ENCODE results near the gene SGPL1. TPM values are rescaled to one million over a fixed set of nuclear protein-coding genes. Genes with fewer than 3 reads are reported as not detected.

Gene SGPL1
- total and polyA plus RNA-seq, 2 experiments from 2014 or later: 12.0 to 42.7 TPM

DNA sequence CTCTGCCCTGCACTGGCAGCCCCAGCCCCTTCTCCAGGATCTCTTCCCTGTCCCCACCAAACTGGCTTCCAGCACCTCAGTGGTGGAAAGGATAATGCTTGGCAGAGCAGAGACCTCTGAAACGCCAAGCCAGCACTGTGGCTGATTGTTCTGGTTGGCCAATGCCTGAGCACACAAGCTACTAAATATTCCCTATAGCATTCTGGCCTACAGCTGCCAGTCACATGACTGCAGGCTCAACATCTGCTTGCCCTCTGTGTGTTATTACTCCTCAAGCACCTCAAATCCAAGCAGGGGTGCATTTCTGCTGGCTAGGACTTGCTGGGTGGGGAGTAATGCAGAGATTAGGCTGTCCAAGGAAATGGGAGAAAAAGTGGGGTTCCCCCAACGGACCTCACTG lies 36.7 kb upstream of the SGPL1 start:
- no peak overlapping the region for H3K4me2 ChIP-seq
- no peak for ATAC-seq

More for the DNA sequence above, 36.7 kb upstream of the SGPL1 start:
- TF ChIP-seq NANOG (IDR thresholded peaks at IDR 0.05; ENCODE audit: borderline replicate concordance) (no peak), ZNF331 (CRISPR knock-in tag; IDR thresholded peaks at IDR 0.05; ENCODE audit: low read depth) (no peak), JUNB (IDR thresholded peaks at IDR 0.05; ENCODE audit: unreplicated experiment) (no peak), POLR2AphosphoS5 (IDR thresholded peaks at IDR 0.05; ENCODE audit: low read depth) (no peak), EZH2 (IDR thresholded peaks at IDR 0.05; ENCODE audit: low read depth, unreplicated experiment) (no peak), EZH2phosphoT487 (IDR thresholded peaks at IDR 0.05; ENCODE audit: unreplicated experiment) (no peak), STAT1 (IDR thresholded peaks at IDR 0.05; ENCODE audit: unreplicated experiment) (no peak), ZNF114 (CRISPR knock-in tag; IDR thresholded peaks at IDR 0.05) (no peak), CREB1 (CRISPR knock-in tag; IDR thresholded peaks at IDR 0.05; ENCODE audit: low read depth) (no peak)
- TF ChIP-seq, protein P1, sequence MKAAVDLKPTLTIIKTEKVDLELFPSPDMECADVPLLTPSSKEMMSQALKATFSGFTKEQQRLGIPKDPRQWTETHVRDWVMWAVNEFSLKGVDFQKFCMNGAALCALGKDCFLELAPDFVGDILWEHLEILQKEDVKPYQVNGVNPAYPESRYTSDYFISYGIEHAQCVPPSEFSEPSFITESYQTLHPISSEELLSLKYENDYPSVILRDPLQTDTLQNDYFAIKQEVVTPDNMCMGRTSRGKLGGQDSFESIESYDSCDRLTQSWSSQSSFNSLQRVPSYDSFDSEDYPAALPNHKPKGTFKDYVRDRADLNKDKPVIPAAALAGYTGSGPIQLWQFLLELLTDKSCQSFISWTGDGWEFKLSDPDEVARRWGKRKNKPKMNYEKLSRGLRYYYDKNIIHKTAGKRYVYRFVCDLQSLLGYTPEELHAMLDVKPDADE (IDR thresholded peaks at IDR 0.05): no peak
- TF ChIP-seq, protein P2, sequence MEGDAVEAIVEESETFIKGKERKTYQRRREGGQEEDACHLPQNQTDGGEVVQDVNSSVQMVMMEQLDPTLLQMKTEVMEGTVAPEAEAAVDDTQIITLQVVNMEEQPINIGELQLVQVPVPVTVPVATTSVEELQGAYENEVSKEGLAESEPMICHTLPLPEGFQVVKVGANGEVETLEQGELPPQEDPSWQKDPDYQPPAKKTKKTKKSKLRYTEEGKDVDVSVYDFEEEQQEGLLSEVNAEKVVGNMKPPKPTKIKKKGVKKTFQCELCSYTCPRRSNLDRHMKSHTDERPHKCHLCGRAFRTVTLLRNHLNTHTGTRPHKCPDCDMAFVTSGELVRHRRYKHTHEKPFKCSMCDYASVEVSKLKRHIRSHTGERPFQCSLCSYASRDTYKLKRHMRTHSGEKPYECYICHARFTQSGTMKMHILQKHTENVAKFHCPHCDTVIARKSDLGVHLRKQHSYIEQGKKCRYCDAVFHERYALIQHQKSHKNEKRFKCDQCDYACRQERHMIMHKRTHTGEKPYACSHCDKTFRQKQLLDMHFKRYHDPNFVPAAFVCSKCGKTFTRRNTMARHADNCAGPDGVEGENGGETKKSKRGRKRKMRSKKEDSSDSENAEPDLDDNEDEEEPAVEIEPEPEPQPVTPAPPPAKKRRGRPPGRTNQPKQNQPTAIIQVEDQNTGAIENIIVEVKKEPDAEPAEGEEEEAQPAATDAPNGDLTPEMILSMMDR (conservative IDR thresholded peaks at IDR 0.05; ENCODE audit: low read depth in 2 of 2): no peak
- TF ChIP-seq, protein P3, sequence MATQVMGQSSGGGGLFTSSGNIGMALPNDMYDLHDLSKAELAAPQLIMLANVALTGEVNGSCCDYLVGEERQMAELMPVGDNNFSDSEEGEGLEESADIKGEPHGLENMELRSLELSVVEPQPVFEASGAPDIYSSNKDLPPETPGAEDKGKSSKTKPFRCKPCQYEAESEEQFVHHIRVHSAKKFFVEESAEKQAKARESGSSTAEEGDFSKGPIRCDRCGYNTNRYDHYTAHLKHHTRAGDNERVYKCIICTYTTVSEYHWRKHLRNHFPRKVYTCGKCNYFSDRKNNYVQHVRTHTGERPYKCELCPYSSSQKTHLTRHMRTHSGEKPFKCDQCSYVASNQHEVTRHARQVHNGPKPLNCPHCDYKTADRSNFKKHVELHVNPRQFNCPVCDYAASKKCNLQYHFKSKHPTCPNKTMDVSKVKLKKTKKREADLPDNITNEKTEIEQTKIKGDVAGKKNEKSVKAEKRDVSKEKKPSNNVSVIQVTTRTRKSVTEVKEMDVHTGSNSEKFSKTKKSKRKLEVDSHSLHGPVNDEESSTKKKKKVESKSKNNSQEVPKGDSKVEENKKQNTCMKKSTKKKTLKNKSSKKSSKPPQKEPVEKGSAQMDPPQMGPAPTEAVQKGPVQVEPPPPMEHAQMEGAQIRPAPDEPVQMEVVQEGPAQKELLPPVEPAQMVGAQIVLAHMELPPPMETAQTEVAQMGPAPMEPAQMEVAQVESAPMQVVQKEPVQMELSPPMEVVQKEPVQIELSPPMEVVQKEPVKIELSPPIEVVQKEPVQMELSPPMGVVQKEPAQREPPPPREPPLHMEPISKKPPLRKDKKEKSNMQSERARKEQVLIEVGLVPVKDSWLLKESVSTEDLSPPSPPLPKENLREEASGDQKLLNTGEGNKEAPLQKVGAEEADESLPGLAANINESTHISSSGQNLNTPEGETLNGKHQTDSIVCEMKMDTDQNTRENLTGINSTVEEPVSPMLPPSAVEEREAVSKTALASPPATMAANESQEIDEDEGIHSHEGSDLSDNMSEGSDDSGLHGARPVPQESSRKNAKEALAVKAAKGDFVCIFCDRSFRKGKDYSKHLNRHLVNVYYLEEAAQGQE (IDR thresholded peaks at IDR 0.05; ENCODE audit: unreplicated experiment): no peak
- TF ChIP-seq, protein P4, sequence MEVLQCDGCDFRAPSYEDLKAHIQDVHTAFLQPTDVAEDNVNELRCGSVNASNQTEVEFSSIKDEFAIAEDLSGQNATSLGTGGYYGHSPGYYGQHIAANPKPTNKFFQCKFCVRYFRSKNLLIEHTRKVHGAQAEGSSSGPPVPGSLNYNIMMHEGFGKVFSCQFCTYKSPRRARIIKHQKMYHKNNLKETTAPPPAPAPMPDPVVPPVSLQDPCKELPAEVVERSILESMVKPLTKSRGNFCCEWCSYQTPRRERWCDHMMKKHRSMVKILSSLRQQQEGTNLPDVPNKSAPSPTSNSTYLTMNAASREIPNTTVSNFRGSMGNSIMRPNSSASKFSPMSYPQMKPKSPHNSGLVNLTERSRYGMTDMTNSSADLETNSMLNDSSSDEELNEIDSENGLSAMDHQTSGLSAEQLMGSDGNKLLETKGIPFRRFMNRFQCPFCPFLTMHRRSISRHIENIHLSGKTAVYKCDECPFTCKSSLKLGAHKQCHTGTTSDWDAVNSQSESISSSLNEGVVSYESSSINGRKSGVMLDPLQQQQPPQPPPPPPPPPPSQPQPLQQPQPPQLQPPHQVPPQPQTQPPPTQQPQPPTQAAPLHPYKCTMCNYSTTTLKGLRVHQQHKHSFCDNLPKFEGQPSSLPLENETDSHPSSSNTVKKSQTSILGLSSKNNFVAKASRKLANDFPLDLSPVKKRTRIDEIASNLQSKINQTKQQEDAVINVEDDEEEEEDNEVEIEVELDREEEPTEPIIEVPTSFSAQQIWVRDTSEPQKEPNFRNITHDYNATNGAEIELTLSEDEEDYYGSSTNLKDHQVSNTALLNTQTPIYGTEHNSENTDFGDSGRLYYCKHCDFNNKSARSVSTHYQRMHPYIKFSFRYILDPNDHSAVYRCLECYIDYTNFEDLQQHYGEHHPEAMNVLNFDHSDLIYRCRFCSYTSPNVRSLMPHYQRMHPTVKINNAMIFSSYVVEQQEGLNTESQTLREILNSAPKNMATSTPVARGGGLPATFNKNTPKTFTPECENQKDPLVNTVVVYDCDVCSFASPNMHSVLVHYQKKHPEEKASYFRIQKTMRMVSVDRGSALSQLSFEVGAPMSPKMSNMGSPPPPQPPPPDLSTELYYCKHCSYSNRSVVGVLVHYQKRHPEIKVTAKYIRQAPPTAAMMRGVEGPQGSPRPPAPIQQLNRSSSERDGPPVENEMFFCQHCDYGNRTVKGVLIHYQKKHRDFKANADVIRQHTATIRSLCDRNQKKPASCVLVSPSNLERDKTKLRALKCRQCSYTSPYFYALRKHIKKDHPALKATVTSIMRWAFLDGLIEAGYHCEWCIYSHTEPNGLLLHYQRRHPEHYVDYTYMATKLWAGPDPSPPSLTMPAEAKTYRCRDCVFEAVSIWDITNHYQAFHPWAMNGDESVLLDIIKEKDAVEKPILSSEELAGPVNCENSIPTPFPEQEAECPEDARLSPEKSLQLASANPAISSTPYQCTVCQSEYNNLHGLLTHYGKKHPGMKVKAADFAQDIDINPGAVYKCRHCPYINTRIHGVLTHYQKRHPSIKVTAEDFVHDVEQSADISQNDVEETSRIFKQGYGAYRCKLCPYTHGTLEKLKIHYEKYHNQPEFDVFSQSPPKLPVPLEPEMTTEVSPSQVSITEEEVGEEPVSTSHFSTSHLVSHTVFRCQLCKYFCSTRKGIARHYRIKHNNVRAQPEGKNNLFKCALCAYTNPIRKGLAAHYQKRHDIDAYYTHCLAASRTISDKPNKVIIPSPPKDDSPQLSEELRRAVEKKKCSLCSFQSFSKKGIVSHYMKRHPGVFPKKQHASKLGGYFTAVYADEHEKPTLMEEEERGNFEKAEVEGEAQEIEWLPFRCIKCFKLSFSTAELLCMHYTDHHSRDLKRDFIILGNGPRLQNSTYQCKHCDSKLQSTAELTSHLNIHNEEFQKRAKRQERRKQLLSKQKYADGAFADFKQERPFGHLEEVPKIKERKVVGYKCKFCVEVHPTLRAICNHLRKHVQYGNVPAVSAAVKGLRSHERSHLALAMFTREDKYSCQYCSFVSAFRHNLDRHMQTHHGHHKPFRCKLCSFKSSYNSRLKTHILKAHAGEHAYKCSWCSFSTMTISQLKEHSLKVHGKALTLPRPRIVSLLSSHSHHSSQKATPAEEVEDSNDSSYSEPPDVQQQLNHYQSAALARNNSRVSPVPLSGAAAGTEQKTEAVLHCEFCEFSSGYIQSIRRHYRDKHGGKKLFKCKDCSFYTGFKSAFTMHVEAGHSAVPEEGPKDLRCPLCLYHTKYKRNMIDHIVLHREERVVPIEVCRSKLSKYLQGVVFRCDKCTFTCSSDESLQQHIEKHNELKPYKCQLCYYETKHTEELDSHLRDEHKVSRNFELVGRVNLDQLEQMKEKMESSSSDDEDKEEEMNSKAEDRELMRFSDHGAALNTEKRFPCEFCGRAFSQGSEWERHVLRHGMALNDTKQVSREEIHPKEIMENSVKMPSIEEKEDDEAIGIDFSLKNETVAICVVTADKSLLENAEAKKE (CRISPR knock-in tag; IDR thresholded peaks at IDR 0.05): no peak
- H3K27me3 ChIP-seq (ENCODE audit: insufficient read depth): no peaks in the 10 kb centered on the region
- DNase-seq (ENCODE audit: low spot score): no peak
- H4K20me1 ChIP-seq (replicated peaks; ENCODE audit: insufficient read depth): no peaks in the 10 kb centered on the region; the same call in 1 of the 2 replicates
- H2AFZ ChIP-seq: no peak overlapping the region
- no peak overlapping the region for H3K4me3 ChIP-seq
- H3F3A ChIP-seq (replicated peaks; ENCODE audit: low read depth): no peaks in the 10 kb centered on the region
- H3K79me2 ChIP-seq (replicated peaks; ENCODE audit: insufficient read depth): no peaks in the 10 kb centered on the region
- no peak overlapping the region for H3K27ac ChIP-seq (ENCODE audit: low read depth)
- H3K27ac Mint-ChIP-seq: no peak overlapping the region
- no peaks in the 10 kb centered on the region for H3K36me3 ChIP-seq (ENCODE audit: insufficient read depth)
- no peak overlapping the region for H3K4me3 Mint-ChIP-seq
- H3K9me2 ChIP-seq (ENCODE audit: insufficient read depth): peaks cover 4% of the 10 kb centered on the region; the same call in 1 of the 2 replicates
- peaks cover 5% of the 10 kb centered on the region for H3K27me3 Mint-ChIP-seq (ENCODE audit: insufficient read depth, low read depth, poor library complexity)
- no peaks in the 10 kb centered on the region for H3K4me1 ChIP-seq (ENCODE audit: insufficient read depth)
- no peaks in the 10 kb centered on the region for H3K36me3 Mint-ChIP-seq (ENCODE audit: low read depth)
- H3K9me3 Mint-ChIP-seq: no peaks in the 10 kb centered on the region
- peaks cover 5% of the 10 kb centered on the region; the same call in 2 of the 3 replicates for H3K4me1 Mint-ChIP-seq

Measured in GM23338 (cell line).